Bronchial epithelial cell (primary cell): ENCODE results near the gene PPP2R2B. TPM values are rescaled to one million over a fixed set of nuclear protein-coding genes. Genes with fewer than 3 reads are reported as not detected.

ENCODE experiments used
- DNase-seq: peaks from one replicate; pipeline ENCODE4 v3.0.0-alpha.2; 2010; ENCODE audit warnings: low read depth
- FAIRE-seq: peaks from 2 replicates; lab custom pipeline; 2011; peaks lifted over from hg19 to GRCh38; lab: Jason Lieb, UNC
- H3K27me3 ChIP-seq: 2 replicates; pipeline ENCODE4 v1.5.1; 2011; ENCODE audit warnings: low read length; ENCODE audit not compliant: control insufficient read depth, insufficient read depth
- H3K36me3 ChIP-seq: 2 replicates; pipeline ENCODE4 v1.5.1; 2011; ENCODE audit warnings: low read length; ENCODE audit not compliant: control insufficient read depth, insufficient read depth
- H3K4me3 ChIP-seq: 2 replicates; pipeline ENCODE4 v1.5.1; 2011; ENCODE audit warnings: mild to moderate bottlenecking, low read depth, low read length, control low read depth
- total RNA-seq: library from RNA; depleted of rRNA; stranded (reverse); fragments of >200 nt; gene quantifications from 2 replicates; pipeline ENCODE4 v1.2.1, GENCODE V29; 2014
- TF ChIP-seq, protein P1 (sequence below): IDR thresholded peaks from 2 replicates; pipeline ENCODE4 v1.5.1; 2011; ENCODE audit warnings: mild to moderate bottlenecking, moderate library complexity, low read length, control low read depth, inconsistent platforms; ENCODE audit not compliant: insufficient read depth, severe bottlenecking

The PPP2R2B gene
- total RNA-seq, 1 donor from 2014 or later: under 0.01 TPM

DNA sequence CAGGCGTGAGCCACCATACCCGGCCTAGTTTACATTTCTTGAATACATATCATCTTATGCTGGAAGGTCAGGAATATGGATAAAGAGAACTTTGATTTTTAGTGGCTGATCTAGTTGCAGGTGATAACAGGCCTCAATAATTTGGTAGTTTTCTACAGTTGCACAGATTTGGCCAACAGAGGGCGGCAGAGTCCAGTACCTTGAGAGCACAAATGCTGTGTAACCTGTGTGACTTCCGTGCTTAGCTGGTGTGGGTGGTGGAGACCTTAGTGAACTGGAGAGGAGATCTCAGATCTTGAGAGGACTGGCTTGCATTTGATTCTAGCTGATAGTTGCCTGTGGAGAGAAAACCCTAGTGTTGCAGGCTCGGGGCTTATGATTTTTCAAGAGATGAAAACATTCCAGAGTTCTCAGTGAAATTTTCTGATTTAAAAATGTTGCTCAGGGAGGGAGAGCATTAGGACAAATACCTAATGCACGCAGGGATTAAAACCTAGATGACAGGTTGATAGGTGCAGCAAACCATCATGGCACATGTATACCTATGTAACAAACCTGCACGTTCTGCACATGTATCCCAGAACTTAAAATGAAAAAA is 345.2 kb downstream of the PPP2R2B start:
- DNase-seq: peak; percentile 63
- TF ChIP-seq, protein P1, sequence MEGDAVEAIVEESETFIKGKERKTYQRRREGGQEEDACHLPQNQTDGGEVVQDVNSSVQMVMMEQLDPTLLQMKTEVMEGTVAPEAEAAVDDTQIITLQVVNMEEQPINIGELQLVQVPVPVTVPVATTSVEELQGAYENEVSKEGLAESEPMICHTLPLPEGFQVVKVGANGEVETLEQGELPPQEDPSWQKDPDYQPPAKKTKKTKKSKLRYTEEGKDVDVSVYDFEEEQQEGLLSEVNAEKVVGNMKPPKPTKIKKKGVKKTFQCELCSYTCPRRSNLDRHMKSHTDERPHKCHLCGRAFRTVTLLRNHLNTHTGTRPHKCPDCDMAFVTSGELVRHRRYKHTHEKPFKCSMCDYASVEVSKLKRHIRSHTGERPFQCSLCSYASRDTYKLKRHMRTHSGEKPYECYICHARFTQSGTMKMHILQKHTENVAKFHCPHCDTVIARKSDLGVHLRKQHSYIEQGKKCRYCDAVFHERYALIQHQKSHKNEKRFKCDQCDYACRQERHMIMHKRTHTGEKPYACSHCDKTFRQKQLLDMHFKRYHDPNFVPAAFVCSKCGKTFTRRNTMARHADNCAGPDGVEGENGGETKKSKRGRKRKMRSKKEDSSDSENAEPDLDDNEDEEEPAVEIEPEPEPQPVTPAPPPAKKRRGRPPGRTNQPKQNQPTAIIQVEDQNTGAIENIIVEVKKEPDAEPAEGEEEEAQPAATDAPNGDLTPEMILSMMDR: peak; percentile 87

More for the DNA sequence above, 345.2 kb downstream of the PPP2R2B start:
- no peak for FAIRE-seq
- Histone ChIP-seq H3K36me3 (no peaks in the 10 kb centered on the region), H3K4me3 (no peak overlapping the region), H3K27me3 (no peaks in the 10 kb centered on the region)
